Osteoblast (primary cell): ENCODE data around the gene MYH10. TPM values are rescaled to one million over a fixed set of nuclear protein-coding genes. Genes with fewer than 3 reads are reported as not detected.

Experiments used
- DNase-seq: peaks from one replicate; pipeline ENCODE4 v3.0.0; 2011; ENCODE audit warnings: low spot score, mixed read lengths; ENCODE audit not compliant: insufficient read length; ENCODE audit errors: missing footprints
- H2AFZ ChIP-seq: 2 replicates; pipeline ENCODE4 v1.6.0; 2011; ENCODE audit warnings: mild to moderate bottlenecking, low read length
- H3K27ac ChIP-seq: 2 replicates; pipeline ENCODE4 v1.5.1; 2011; ENCODE audit warnings: mild to moderate bottlenecking, low read depth, low read length, moderate library complexity
- H3K27me3 ChIP-seq: 2 replicates; pipeline ENCODE4 v1.6.0; 2012; ENCODE audit warnings: mild to moderate bottlenecking, control low read depth, inconsistent platforms, low read length, moderate library complexity; ENCODE audit not compliant: insufficient read depth
- H3K36me3 ChIP-seq: 2 replicates; pipeline ENCODE4 v1.5.1; 2011; ENCODE audit warnings: mild to moderate bottlenecking, low read length, control low read depth, moderate library complexity; ENCODE audit not compliant: insufficient read depth
- H3K4me1 ChIP-seq: 2 replicates; pipeline ENCODE4 v1.5.1; 2011; ENCODE audit warnings: mild to moderate bottlenecking, low read length, control low read depth, moderate library complexity; ENCODE audit not compliant: insufficient read depth
- H3K4me2 ChIP-seq: 2 replicates; pipeline ENCODE4 v1.6.0; 2011; ENCODE audit warnings: mild to moderate bottlenecking, low read length; ENCODE audit not compliant: insufficient read depth
- H3K4me3 ChIP-seq: fragments of 200-600 bp; sonication (generic); 3 replicates; pipeline ENCODE4 v1.5.1; 2012; ENCODE audit warnings: mild to moderate bottlenecking, low read length, inconsistent platforms; ENCODE audit not compliant: insufficient read depth
- H3K79me2 ChIP-seq: 2 replicates; pipeline ENCODE4 v1.6.0; 2012; ENCODE audit warnings: mild to moderate bottlenecking, low read length, control low read depth, inconsistent platforms; ENCODE audit not compliant: insufficient read depth
- H3K9me3 ChIP-seq: 2 replicates; pipeline ENCODE4 v1.5.1; 2011; ENCODE audit warnings: low read depth, low read length, control low read depth
- H4K20me1 ChIP-seq: 2 replicates; pipeline ENCODE4 v1.6.0; 2012; ENCODE audit warnings: mild to moderate bottlenecking, low read length, control low read depth; ENCODE audit not compliant: insufficient read depth
- CTCF ChIP-seq: IDR thresholded peaks from 2 replicates; pipeline ENCODE4 v1.5.1; 2011; ENCODE audit warnings: mild to moderate bottlenecking, low read depth, low read length, moderate library complexity; ENCODE audit errors: extremely low read depth
- total RNA-seq: library from RNA; depleted of rRNA; stranded (reverse); fragments of >200 nt; gene quantifications from 2 replicates; pipeline ENCODE4 v1.2.3, GENCODE V29; 2012

MYH10 gene
- total RNA-seq, 1 donor: 40.9 TPM

- no peak for DNase-seq
- Histone ChIP-seq H3K4me2 (no peak overlapping the region), H4K20me1 (peaks cover 53% of the 10 kb centered on the region), H3K27ac (no peak overlapping the region), H3K4me1 (peaks cover 4% of the 10 kb centered on the region), H3K27me3 (no peaks in the 10 kb centered on the region), H3K79me2 (peaks cover 75% of the 10 kb centered on the region), H3K4me3 (no peak overlapping the region), H3K36me3 (peaks cover 68% of the 10 kb centered on the region), H2AFZ (no peak overlapping the region), H3K9me3 (no peaks in the 10 kb centered on the region)
- TF ChIP-seq CTCF: no peak
Measured at GRCh38 chr17:8468127-8468526, 162.4 kb downstream of the MYH10 start.

- Histone ChIP-seq H3K4me1 (peaks cover 10% of the 10 kb centered on the region), H3K4me3 (no peak overlapping the region), H4K20me1 (peaks cover 55% of the 10 kb centered on the region), H3K9me3 (no peaks in the 10 kb centered on the region), H3K79me2 (peaks cover 81% of the 10 kb centered on the region), H3K36me3 (peaks cover 68% of the 10 kb centered on the region), H3K27me3 (no peaks in the 10 kb centered on the region), H2AFZ (no peak overlapping the region), H3K4me2 (no peak overlapping the region), H3K27ac (peak overlapping the region; percentile 29)
- DNase-seq: no peak
- no peak for TF ChIP-seq CTCF
Measured at GRCh38 chr17:8467527-8467926, 163.0 kb downstream of the MYH10 start.

GRCh38 chr17:8466873-8467272 lies 163.7 kb downstream of the MYH10 start:
- no peak for TF ChIP-seq CTCF
- H3K9me3 ChIP-seq: no peaks in the 10 kb centered on the region
- H3K4me1 ChIP-seq: peaks cover 10% of the 10 kb centered on the region
- H3K27ac ChIP-seq: peak overlapping the region; percentile 52
- H3K4me2 ChIP-seq: no peak overlapping the region
- H3K4me3 ChIP-seq: no peak overlapping the region
- H3K79me2 ChIP-seq: peaks cover 84% of the 10 kb centered on the region
- H3K36me3 ChIP-seq: peaks cover 69% of the 10 kb centered on the region
- no peak for DNase-seq
- H2AFZ ChIP-seq: no peak overlapping the region
- peaks cover 55% of the 10 kb centered on the region for H4K20me1 ChIP-seq
- no peaks in the 10 kb centered on the region for H3K27me3 ChIP-seq

- Histone ChIP-seq H2AFZ (no peak overlapping the region), H3K36me3 (peaks cover 69% of the 10 kb centered on the region), H3K9me3 (no peaks in the 10 kb centered on the region), H3K4me3 (no peak overlapping the region), H3K79me2 (peaks cover 87% of the 10 kb centered on the region), H3K27me3 (no peaks in the 10 kb centered on the region), H3K4me1 (peaks cover 10% of the 10 kb centered on the region), H3K4me2 (no peak overlapping the region), H4K20me1 (peaks cover 57% of the 10 kb centered on the region), H3K27ac (peak overlapping the region; percentile 52)
- no peak for TF ChIP-seq CTCF
- DNase-seq: no peak
Measured at GRCh38 chr17:8466456-8466855, 164.1 kb downstream of the MYH10 start.
